Stimulated activated CD8-positive, alpha-beta memory T cell treated with anti-CD3 and anti-CD28 coated beads, Interleukin-7, amount 100 ng/mL, for 24 hours (primary cell): ENCODE data around the gene ABCC11.
"Not testable (repeated sequence)": the region's sequence is repeated elsewhere in the genome, so short reads cannot be mapped to it uniquely, and the experiment has no call there.

Experiments used
- DNase-seq: peaks from one replicate; pipeline ENCODE4 v3.0.0-alpha.2; 2020; ENCODE audit warnings: low read depth

The ABCC11 gene

GRCh38 chr16:48246066-48246465 lies 1.3 kb downstream of the ABCC11 start:
- no peak for DNase-seq

DNA sequence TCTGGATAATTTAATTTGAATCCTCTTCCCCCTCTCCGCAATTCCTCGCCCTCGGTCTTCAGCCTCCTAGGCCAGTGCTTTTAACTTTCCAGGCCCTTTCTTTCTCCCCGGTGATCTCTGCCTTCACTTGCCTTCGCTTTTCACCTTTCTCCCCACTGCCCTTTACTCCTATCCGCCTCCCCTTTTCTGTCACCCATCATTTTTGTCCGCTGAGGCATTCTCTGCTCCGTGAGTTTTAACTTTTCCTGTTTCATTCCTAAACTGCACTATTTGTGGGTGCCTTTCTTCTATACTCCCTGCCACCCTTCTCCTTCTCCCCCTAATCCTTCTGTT lies 2.5 kb downstream of the ABCC11 start:
- DNase-seq = no peak

DNA sequence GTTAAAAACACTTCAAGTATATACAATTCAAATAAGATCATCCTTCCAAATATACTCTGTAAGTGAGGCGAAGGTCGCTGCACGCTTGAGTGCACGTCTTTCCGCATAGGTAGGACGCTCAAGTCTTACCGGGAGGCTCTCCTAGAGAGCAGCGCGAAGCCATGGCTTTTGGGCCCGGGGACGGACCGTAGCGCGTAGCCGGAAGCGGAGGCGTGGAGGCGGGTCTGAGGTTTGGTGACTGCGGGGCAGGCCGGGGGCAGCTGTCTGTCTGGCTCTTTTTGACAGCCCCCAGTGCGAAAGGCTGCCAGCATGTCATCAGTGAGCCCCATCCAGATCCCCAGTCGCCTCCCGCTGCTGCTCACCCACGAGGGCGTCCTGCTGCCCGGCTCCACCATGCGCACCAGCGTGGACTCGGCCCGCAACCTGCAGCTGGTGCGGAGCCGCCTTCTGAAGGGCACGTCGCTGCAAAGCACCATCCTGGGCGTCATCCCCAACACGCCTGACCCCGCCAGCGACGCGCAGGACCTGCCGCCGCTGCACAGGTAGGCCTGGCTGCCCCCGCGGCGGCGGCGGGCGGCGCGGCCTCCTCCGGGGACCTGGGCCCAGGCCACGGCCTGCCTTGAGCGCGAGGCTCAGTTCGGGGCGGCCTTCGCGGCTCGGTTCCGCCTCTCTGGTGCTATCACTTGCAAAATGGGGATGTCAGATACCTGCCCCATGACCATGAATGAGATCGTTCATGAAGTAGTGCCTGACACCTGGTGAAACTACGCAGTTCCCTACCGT lies 3.1 kb downstream of the ABCC11 start, which contains the start of gene LONP2:
Gene LONP2 (plus strand): TSS at position 221 of the 783 bp plus-strand sequence. CDS start 89 bp downstream, at position 310.
- DNase-seq = peak; percentile 88

GRCh38 chr16:48240147-48240546 lies 7.2 kb downstream of the ABCC11 start:
- not testable (repeated sequence) for DNase-seq

DNA sequence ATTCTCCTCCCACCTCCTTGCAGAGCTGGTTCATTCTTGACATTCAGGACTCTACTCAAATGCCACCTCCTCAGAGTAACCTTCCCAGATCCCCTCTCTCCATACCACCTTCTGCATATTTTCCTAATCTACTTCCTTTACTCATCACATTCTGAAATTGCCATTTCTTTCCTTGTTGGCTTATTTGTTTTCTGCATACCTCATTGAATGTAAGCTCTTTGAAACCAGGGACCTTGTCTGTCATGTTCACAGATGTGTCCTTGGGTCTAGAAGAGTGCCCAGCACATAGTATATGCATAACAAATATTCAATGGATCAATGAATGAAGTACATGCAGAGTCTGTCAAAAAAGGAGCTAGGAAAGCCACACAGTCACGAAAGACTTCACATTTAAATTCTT lies 11.1 kb downstream of the ABCC11 start:
- no peak for DNase-seq

DNA sequence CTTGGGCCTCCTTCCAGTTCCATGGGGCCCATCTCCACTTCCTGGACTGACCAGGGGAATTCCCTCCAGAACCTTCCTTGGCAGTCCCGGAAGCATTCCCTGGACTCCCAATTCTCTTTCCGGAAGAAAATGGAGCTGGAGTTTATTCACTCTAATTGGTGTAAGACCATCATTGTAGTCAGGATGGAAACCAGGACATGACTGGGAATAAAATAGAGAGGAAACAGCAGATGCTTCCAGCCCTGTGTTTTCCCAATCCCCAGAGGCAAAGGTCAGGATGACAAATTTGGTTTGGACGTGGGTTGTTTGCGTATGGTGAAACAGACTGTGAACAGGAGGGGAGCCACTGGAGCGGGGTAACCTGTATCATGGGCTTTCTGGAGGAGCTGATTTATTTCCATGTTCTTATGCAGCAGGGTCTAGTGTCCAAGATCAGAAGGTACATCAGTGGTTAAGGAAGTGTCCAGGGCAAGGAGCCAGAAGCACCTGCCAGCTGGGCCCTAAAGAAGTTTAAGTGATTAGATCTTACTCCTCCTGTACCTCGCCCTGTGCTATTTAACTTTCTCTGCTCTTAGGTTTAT lies 11.7 kb downstream of the ABCC11 start:
- no peak for DNase-seq

DNA sequence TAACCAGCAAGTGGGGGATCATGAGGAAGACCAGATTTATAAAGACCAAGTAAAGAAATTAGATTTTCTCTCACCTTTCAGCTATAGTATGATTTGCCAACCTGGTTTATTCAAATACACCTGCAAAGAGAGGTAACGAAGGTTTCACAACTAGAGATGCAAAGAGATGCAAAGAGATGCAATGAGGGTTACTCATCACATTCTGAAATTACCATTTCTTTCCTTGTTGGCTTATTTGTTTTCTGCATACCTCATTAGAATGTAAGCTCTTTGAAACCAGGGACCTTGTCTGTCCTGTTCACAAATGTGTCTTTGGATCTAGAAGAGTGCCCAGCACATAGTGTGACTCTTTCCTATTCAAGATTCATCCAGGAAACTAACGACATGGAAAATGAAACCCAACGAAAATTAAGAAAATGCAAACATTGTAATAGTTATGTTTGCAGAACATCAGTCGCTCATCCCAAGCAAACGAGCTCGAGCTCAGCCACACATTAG lies 12.2 kb downstream of the ABCC11 start:
- DNase-seq = no peak

DNA sequence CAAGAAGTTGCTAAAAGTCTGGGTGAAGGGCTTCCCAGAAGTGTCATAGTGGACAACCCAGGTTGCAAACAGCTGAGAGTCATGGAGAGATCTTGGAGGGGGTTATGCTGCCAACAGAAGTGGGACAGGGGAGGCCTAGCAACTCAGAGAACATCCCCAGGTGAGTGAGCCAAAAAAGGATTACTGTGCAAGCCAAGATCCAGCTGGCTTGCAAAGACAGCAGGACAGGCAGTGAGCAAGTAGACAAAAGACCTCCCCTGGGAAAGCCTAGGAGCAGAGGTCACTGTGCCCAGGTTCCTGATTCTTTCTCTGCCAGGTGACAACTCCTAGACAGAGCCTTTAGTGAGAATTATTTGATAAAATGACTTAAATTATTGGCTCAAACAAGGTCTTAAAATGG lies 12.7 kb downstream of the ABCC11 start:
- DNase-seq = no peak

DNA sequence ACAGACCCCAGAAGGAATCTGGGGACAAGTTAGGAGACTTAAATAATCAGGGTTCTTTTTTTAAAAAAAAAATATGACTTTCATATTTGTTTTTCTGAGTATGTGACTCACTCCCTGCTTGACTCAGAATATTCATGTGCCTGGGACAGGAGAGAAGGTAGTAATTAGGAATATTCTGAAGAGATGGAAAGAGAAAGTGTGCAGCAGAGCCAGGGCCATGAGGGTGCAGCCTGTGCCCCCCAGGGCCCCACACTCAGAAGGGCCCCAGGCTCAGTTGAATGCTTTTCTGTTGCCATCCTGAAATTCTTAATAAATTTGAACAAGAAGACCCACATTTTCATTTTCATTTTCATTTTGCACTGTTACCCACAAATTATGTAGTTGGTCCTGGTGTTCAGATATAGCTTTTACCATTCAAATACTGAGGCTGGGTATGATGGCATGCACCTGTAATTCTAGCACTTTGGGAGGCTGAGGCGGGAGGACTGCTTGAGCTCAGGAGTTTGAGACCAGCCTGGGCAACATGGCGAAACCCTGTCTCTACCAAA lies 14.8 kb downstream of the ABCC11 start:
- no peak for DNase-seq

DNA sequence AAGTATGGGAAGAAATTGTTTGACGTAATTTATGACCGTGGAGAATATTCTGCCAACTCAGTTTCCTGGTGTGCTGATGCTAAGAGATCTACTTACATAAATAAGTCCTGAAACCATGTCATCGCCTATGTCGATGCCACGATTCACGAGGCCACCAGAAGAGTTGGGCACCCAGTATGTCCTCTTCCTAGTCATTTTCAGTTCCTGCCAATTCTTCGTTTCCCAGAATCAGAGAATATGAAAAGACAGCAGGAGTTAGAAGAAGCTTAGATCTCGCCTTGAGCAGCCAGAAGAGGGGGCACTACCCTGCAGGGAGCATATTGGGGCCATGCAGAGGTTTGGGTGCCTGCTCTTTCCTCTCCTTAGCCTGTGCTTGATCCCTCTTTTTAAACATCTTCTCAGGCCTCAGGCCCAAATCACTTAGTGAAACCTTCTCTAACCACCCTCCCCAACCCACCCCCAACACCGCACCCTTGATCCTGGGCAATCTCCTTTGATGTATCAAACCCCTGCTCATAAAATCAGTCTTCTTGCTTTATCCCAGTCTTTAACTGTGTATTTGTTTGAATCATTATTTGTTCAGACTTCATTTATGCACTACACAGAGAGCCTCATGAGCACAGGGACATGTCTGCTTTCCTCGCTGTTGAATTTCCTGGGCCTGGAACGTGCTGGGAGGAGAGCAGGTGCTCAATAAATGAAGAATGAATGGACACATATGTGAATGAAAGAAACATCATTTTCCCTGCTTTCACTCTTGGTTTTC lies 15.4 kb downstream of the ABCC11 start:
- DNase-seq = no peak

- no peak for DNase-seq
Measured at GRCh38 chr16:48225456-48225855, 21.9 kb downstream of the ABCC11 start.

DNA sequence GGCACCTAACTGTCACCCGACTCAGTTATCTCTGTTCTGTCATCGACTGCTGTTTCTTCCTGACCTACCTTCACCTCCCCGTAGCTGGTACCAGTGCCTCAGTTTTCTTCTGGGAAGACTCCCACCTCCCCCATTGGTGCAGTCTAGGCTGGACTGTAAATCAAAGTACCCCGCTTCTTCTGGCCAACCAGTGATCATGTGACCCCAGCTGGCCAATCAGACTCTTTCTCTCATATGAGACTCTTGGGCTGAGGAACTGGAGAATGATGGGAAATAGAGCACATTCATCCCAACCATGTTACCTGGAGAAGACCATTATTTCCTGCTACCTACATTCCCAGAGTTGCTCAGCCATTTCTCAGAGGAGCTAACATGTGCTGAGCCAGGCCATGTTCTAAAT lies 23.8 kb downstream of the ABCC11 start:
- no peak for DNase-seq

DNA sequence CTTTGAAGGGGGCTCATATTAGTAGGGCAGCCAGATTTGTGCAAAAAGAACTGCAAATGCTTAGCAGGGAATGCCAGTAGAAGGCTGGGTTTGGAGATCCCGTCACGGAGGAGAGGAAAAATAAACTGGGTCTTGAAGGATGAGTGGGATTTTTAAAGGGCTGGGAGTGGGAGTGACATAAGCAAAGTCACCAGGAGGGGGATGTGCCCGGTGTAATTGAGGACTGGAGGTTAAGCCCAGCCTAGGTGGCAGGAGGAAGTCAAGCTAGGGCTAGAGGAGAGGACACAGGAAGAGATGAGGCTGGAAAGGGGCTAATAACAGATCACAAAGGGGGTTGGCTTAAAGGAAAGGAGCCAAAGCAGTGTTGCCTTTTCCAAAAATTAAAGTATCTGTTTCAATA lies 26.4 kb downstream of the ABCC11 start:
- DNase-seq = no peak

GRCh38 chr16:48218473-48218872 lies 28.9 kb downstream of the ABCC11 start:
- DNase-seq = no peak

- no peak for DNase-seq
Measured at GRCh38 chr16:48217708-48218107, 29.6 kb downstream of the ABCC11 start.

- DNase-seq = no peak
Measured at GRCh38 chr16:48215738-48216137, 31.6 kb downstream of the ABCC11 start.

DNA sequence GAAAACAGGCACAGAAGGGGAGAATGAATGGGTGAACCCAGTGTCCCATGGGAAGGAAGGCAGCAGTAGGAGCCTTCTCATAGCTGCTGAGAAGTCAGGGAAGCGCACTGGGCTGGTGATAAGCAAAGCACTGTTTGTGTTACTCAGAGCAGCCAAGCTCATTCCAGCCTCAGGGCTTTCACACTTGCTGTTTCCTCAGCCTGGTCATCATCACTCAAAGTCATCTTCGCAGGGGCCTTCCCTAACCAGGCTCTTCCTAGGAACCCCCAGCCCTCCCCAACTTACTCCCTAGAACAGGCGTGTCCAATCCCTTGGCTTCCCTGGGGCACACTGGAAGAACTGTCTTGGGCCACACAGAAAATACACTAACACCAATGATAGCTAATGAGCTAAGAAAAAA lies 35.3 kb downstream of the ABCC11 start:
- DNase-seq = no peak

GRCh38 chr16:48210747-48211146 lies 36.6 kb downstream of the ABCC11 start:
- no peak for DNase-seq

GRCh38 chr16:48206594-48207242 lies 40.6 kb downstream of the ABCC11 start:
- DNase-seq = no peak

DNA sequence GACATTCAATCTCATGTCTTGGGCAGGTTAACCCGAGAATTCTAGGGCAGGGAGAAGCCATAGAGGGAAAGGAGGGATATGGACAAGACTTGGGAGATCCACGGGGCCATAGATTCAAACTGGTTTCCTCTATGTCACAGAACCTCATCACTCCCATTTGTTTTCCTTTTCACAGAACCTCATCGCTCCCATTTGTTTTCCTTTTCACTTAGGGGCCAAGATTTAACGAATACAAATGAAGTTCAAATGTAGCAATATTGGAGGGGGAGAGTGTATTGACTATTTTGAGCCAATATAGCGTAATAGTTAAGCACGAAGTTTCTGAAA lies 42.6 kb downstream of the ABCC11 start:
- no peak for DNase-seq

DNA sequence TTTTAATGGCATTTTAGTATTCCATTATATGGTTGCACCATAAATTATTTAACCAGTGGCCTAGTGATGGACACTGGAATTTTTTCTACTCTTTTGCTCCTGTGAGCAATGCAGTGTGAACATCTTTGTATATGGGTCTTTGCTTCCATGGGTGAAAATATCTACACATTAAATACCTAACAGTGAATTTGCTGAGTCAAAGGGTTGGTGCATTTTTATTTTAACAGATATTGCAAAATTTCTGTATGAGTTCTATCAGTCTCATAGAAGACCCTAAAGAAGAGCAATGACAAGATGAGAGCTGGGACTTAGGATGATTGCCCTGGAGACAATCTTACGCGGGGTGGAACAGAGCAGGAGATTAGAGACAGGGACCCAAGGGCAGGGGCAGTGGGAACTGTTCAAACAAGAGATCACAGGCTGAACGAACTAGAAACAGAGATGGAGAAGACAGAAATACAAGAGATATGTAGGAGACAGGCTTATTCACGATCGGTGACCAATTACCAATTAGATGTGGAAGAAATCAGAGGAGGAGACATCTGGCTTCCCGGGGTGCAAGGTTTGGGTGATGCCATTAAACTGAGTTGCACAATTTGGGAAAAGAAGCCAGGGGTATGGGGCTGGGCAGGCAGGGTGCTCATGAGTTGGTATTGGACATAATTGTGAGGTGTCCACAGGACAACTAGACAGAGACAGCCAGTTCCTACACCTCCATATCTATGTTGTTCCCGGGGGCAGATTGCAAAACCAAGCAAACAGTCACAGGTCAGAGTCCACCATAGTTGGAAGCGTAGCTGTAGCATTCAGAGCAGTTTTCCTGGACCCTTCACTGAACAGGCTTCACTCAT lies 43.1 kb downstream of the ABCC11 start:
- DNase-seq = no peak
